Adrenal gland (tissue), 5 donors: ENCODE data around the gene GUCA2A.

Source experiments
- POLR2A ChIP-seq, 2 donors: fragments of 450-650 bp; IDR thresholded peaks; one replicate each; pipeline ENCODE4 v1.6.1; 2017; ENCODE audit warnings: antibody characterized with exemption in 2 of 2, mild to moderate bottlenecking in 2 of 2, moderate library complexity in 1 of 2
- TF ChIP-seq, protein P1 (sequence below), 6 experiments: fragments of 450-650 bp in 4 of 6; fragments of 200-600 bp in 2 of 6; sonication (generic) in 1 of 6; IDR thresholded peaks; 1 replicate in 5 of 6; 2 replicates in 1 of 6; pipeline versions ENCODE4 v1.5.1 to v1.8.0; 2016 to 2021; ENCODE audit warnings: antibody characterized with exemption in 6 of 6, mild to moderate bottlenecking in 2 of 6, moderate library complexity in 1 of 6
- donor health status: DM: no; HTN: no; CAD: no.

DNA sequence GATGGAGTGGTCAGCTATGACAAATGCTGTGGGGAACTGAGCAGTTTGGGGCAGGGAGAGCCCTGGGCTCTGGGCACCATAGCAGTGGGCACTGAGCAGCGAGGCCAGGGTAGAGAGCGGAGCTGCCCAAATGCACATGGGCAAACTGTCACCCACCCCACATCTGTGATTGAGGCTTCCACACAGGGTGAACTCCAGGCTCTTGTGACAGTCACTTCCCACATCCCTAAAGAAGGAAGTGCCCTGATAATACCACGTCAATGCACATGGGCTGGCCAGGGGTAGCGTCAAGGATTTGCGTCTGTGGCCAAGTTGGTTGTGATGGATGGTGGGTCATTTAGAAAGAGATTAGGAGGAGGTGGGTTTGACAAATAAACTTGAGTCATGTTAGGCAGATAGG lies 13.9 kb downstream of the GUCA2A start:
- TF ChIP-seq, protein P1, sequence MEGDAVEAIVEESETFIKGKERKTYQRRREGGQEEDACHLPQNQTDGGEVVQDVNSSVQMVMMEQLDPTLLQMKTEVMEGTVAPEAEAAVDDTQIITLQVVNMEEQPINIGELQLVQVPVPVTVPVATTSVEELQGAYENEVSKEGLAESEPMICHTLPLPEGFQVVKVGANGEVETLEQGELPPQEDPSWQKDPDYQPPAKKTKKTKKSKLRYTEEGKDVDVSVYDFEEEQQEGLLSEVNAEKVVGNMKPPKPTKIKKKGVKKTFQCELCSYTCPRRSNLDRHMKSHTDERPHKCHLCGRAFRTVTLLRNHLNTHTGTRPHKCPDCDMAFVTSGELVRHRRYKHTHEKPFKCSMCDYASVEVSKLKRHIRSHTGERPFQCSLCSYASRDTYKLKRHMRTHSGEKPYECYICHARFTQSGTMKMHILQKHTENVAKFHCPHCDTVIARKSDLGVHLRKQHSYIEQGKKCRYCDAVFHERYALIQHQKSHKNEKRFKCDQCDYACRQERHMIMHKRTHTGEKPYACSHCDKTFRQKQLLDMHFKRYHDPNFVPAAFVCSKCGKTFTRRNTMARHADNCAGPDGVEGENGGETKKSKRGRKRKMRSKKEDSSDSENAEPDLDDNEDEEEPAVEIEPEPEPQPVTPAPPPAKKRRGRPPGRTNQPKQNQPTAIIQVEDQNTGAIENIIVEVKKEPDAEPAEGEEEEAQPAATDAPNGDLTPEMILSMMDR (IDR thresholded peaks at IDR 0.05): no peak
- no peak for TF ChIP-seq POLR2A (IDR thresholded peaks at IDR 0.05)
